ENCODE results near the gene CAMTA1.
A peak's percentile ranks its signal among the peaks of the same experiment; 100 is the strongest.
"Not testable (repeated sequence)": the region's sequence is repeated elsewhere in the genome, so short reads cannot be mapped to it uniquely, and the experiment has no call there.

The CAMTA1 gene

DNA sequence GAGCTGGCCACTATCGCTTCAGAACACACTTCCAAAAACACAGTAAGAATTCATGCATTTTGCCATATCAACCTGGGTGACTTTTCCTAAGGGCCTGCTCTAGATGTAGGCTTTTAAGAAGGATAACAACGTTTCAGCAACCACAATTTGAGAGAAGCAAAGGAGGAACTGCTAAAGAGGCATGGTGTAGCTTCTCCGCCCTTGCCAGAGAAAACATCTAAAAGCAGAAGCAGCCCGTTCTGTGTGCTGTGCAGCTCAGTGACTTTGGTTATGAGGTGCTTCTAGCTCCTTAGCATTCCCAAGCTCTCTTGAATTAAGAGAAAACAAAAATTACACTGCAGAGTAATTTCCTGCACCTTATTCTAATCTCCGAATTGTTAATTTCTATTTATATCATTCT, 1001.5 kb downstream of the CAMTA1 start:
- no peak for DNase-seq

DNA sequence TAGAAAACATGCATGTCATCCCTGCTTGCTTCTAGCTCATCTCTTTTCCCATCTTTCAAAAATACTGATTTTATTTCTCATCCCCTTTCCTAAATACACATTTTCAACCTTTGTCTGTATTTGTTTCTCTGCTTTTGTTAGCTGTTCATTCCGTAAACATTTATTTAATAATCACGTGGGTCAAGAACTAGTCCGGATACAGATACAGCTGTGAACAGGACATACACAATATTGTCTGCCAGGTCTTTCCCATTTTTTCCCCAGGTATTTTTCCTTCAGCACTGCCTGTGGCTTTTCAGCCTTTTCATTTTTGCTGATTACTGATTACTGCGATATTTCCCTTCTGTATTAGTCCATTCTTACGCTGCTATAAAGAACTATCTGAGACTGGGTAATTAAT, 1004.6 kb downstream of the CAMTA1 start:
- no peak for DNase-seq

DNA sequence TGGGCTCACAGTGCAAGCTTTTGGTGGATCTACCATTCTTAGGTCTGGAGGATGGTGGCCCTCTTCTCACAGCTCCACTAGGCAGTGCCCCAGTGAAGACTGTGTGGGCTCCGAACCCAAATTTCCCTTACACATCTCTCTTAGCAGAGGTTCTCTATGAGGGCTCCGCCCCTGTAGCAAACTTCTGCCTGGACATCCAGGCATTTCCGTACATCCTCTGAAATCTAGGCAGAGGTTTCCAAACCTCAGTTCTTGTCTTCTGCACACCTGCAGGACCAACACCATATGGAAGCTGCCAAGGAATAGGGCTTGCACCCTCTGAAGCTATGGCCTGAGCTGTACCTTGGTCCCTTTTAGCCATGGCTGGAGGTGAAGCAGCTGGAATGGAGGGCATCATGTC, 1005.8 kb downstream of the CAMTA1 start:
- DNase-seq = not testable (repeated sequence)

DNA sequence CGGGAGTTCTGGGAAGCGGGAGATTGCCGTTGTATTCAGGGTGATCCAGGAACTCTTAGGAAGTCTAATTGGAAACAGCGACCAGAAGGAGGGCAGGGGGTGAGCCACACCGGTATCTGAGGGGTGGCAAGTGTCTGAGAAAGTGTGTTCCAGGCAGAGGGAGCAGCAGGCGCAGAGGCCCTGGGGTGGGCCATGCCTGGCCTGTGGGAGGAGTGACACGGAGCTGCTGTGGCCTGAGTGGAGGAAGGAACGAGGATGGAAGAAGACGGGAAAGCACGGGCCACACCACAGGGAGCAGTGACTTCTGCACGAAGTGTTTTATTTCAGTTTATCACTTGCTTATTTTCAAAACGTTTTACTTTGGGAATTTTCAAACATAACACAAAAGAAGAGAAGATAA, 1010.2 kb downstream of the CAMTA1 start:
- no peak for DNase-seq

DNA sequence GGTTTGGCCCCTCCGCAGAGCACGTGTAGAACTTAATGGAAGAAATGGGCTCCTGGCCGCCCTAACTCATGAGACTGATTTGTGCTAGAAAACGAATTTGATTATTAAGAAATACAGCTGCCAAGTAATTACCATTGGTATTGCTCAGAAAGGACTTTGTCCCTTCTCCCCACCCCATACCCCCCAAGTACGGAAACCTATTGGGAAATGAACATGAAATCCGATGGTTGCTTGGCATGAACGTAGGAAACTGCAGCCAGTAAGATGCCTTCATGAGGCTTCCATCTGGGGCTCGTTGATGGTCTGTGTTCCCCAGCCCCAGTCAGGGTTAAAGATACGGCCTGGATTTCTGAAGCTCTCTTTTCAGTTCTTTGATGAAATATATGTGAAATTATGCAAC, 1020.2 kb downstream of the CAMTA1 start:
- DNase-seq = no peak

DNA sequence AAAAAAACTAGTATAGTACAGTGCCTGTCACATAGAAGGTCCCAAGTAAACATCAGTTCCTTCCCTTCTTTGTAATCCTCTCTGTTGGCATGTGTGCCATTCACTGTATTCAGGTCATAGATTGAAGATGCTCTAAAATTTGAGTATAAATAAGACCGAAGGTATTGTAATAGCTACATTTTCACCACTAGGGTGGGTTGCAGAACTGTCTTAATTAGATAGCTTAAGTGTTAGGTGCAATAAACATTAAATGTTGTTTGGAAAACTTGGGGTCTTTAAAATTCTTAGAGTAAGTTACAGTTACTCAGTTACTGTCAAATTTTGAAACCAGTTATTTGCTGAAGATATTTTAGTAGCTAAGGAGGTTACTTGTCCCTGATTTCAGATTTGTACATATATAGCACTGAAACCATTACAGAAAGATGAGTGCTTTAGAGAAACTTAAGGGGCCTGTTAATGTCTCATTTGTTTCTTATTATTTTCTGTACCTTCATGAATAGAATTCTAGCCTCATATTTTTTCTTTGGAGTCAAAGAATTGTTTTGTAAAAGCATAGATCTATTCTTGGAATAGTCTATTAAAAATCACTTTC, 1023.1 kb downstream of the CAMTA1 start:
- DNase-seq = no peak

DNA sequence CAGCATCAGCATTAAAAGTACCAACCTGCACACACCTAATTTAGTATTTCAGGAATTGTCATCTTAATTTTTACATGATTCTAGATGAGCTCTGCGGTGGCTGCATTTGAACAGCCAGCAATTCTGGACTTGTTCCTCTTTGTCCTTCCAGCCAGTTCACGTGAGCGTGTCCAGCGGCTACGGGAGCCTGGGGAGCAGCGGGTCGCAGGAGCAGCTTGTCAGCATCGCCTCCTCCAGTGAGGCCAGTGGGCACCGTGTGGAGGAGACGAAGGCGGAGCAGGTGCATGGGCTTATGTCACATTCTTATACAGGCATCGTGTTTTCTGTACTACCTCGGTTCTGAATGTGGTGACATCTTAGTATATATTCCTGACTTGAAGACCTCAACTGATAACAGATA, 1024.5 kb downstream of the CAMTA1 start:
- DNase-seq = no peak

DNA sequence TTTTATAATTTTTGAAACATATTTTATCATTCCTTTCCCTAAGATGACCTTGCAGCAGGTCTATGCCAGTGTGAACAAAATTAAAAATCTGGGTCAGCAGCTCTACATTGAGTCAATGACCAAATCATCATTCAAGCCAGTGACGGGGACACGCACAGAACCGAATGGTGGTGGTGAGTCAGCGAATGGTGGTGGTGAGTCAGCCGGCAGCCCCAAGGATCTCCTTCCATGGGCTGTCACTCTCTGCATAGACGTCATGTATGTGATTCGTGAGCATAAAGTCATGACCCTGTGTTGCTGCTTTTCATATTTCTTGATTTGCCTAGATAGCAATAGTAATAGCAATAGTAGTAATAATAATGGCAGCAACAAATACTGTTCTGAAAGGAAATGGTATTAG, 1025.1 kb downstream of the CAMTA1 start:
- DNase-seq = peak; percentile 6

DNA sequence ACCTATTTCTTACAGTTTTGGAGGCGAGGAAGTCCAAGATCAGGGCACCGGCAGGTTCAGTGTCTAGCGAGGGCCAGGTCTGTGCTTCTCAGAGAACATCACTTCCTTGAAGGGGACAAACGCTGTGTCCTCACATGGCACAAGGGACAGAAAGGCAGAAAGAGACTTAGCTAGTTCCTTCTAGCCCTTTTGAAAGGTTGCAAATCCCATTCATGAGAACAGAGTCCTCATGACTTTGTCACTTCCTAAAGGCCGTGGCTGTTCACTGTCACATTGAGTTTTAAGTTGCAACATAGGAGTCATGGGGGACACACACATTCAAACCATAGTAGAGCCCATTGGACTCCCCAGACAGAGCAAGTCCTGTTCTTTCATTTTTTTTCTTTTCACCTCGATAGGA, 1026.2 kb downstream of the CAMTA1 start:
- no peak for DNase-seq

DNA sequence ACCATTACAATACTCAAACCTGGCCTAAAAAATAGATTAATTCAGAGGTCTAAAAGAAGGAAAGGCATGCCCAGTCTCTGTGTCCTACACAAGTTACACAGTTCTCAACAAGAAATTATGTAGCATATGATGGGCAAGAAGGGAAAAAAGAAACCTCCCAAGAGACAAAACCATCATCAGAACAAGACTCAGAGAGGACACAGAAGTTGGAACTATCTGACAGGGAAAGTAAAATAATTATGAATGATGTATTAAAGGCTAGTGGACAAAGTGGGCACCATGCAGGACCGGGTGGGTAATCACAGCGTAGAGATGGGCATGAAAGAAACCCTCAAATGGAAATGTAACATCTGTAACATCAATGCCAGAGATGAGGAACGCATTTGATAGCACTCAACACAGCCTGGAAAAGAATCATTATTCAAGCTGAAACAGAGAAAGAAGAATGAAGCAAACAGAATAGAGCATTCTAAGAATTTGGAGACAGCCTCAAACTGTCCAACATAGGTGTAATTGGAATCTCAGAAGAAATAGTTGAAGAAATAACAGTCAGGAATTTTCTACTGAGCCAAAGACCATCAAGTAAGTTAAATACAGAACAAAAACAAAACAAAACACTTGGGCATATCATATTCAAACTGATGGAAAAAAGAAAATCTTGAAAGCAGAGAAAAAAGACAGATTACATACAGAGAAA, 1028.6 kb downstream of the CAMTA1 start:
- no peak for DNase-seq

Data from 8988T (cell line).